DMS114 treated with DMSO at 0.1 percent for 48 hours (cell line): ENCODE results near the gene ATAD5.
"Not testable (repeated sequence)": the region's sequence is repeated elsewhere in the genome, so short reads cannot be mapped to it uniquely, and the experiment has no call there.

Experiments used
- DNase-seq: peaks from one replicate; lab custom pipeline; 2025; ENCODE audit not compliant: unreplicated experiment; lab: John Stamatoyannopoulos, UW

ATAD5 gene, protein sequence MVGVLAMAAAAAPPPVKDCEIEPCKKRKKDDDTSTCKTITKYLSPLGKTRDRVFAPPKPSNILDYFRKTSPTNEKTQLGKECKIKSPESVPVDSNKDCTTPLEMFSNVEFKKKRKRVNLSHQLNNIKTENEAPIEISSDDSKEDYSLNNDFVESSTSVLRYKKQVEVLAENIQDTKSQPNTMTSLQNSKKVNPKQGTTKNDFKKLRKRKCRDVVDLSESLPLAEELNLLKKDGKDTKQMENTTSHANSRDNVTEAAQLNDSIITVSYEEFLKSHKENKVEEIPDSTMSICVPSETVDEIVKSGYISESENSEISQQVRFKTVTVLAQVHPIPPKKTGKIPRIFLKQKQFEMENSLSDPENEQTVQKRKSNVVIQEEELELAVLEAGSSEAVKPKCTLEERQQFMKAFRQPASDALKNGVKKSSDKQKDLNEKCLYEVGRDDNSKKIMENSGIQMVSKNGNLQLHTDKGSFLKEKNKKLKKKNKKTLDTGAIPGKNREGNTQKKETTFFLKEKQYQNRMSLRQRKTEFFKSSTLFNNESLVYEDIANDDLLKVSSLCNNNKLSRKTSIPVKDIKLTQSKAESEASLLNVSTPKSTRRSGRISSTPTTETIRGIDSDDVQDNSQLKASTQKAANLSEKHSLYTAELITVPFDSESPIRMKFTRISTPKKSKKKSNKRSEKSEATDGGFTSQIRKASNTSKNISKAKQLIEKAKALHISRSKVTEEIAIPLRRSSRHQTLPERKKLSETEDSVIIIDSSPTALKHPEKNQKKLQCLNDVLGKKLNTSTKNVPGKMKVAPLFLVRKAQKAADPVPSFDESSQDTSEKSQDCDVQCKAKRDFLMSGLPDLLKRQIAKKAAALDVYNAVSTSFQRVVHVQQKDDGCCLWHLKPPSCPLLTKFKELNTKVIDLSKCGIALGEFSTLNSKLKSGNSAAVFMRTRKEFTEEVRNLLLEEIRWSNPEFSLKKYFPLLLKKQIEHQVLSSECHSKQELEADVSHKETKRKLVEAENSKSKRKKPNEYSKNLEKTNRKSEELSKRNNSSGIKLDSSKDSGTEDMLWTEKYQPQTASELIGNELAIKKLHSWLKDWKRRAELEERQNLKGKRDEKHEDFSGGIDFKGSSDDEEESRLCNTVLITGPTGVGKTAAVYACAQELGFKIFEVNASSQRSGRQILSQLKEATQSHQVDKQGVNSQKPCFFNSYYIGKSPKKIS (N-terminal part only)

DNA sequence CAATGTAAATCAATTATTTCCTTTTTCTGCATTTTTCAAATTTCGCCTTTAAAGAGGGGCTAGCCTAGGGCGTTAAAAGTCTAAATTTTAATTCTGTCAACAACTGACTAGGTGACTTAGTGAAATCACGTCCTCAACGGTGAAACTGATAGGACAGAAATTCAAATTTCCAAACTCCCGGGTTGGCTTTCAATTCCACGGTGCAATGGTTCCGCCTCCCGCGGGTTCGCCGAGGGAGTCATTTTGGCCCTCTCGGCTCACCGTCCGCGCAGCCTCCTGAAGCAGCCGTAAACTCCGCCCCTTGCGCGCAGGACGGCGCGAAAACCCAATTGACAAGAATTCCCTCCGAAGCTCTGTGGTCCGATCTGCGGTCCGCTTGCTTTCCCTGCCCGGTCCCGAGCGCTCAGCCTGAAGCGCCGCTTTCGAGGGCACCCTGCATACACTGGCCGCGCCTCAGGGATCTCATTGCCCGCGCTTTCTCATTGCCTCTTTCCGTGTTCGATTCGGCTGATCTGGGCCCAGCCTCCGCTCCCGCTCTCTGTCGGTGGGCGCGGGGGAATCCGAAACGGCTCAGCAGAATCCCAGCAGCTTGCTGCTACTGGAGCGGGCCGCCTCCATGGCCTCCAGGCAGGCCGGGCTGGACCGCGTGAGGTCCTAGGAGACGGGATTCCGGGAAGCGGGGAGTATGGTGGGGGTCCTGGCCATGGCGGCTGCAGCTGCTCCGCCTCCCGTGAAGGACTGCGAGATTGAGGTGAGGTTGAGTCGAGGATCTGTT is at the start of gene ATAD5:
ATAD5 (plus strand) TSS at position 304 of the 775 bp plus-strand sequence; CDS start at position 686, 382 bp downstream.
- peak; percentile 84 for DNase-seq

DNA sequence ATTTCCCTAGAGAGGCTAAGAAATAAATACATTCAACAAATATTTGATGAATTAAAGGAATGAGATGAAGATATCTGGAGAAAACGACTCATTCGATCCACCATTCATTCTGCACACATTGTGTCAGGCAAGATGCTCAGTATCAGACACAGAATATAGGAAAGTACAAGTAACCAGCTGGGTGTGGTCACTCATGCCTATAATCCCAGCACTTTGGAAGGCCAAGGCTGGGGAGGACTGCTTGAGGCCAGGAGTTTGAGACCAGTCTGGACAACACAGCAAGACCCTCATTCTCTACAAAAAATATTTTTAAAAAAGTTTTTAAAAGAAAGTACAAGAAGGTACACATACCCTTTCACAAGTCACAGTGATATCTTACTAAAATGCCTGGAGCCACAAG is 49.6 kb upstream of the ATAD5 start:
- DNase-seq, result no peak

DNA sequence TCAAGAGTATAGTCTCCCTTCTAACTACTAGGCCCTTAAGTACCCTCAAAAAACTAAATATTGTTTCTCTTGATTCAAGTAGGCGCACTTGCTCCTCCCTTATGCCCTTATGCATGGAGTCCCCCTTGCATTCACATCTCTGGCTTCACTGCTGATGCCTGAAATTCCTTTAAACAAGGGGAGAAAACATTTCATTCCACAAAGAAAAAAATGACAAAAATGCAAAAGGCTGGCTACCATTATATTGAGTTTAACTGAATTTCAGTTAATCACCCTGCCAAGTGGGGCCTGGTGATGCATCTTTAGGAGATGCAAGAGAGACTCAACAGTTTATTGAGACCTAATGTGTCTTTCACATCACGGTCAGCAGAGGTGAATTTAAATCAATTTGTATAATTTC is 42.8 kb upstream of the ATAD5 start:
- DNase-seq, result no peak

DNA sequence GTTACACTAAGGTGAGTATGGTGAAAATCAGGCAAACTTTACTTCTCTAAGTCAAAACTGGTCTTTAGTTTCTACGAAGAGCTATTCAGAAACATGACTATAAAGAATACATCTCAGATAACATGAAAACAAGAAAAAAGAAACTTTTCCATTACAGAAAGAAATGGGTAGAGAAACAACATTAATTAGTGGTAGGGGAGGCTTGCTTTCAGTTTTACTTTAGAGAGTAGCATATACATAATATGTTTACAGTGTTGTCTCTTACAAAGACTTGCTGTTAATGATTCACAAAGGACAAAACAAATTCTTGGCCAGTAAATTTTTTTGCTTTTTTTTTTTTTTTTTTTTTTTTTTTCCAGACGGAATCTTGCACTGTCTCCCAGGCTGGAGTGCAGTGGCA is 41.5 kb upstream of the ATAD5 start:
- DNase-seq, result no peak

DNA sequence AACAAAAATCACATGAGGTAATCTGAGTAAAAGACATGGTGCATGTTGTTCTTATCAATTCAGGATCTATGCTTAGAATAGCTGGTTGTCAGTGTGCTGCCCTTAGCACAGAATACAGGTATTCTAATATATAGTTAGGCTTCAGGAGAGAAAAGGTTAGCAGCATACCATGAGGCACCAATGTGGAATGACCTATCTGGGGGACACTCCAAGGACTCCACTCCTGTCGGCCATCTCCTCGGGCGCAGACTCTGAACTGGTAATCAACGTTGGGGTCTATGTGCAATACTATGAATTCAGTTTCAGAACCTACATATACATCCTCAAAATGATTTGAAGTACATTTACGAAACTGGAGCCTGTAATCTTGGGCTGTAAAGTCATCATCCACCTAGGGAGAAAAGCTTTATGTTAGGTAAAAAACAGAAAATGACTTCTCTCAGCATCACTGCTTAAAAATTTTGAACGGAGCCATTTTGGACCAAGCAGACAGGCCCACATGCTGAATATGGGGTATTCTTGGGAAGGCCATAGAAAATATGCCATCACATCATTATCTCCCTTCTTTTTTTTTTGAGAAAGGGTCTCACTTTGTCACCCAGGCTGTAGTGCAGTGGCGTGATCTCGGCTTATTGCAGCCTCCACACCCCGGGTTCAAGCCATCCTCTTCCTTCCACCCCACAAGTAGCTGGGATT is 38.3 kb upstream of the ATAD5 start:
- no peak for DNase-seq

DNA sequence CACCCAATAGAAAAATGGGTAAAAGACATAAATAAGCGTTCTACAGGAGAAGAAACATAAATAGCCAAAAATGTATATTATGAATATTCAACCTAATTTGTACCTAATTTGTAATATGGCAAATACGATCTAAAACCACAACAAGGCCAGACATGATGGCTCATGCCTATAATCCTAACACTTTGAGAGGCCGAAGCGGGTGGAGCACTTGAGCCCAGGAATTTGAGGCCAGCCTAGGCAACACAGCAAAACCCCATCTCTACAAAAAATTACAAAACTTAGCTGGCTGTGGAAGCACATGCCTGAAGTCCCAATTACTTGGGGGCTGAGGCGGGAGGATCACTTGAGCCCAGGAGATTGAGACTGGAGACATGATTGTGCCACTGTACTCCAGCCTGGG is 37.4 kb upstream of the ATAD5 start:
- no peak for DNase-seq

DNA sequence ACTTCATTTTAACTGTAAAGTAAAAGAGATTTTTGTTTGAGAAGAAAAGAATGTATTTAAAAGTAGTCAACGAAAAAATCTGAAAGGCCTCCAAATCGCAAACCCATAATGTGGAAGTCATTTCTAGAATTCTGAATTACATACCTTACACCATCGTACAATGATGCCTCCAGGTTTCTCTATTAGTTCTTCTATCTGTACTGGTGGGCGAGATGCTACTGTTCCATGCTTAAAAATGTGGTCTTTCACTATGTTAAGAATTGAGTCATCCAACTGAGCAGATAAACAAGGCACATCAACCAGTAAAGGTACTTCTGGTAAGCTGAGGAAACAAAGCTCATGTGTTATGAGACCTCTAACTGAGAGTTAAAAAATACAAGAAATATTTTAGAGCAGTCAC is 35.8 kb upstream of the ATAD5 start:
- no peak for DNase-seq

DNA sequence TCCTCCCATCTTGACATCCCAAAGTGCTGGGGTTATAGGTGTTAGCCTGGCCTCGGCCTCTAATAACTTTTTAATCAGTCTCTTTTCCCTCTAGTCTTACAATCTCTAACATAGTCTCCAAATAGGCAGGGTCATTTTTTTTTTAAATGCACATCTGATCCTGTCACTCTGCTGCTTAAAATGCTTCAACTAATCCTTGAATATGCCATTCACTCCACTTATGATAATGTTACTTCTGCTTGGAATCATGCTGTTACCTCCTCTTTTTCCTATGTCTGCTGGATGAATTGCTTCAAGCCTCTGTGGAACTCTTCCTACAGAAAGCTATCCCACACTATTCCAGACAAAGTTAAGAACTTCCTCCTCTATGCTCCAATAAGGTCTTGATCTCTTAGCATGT is 30.1 kb upstream of the ATAD5 start:
- no peak for DNase-seq

DNA sequence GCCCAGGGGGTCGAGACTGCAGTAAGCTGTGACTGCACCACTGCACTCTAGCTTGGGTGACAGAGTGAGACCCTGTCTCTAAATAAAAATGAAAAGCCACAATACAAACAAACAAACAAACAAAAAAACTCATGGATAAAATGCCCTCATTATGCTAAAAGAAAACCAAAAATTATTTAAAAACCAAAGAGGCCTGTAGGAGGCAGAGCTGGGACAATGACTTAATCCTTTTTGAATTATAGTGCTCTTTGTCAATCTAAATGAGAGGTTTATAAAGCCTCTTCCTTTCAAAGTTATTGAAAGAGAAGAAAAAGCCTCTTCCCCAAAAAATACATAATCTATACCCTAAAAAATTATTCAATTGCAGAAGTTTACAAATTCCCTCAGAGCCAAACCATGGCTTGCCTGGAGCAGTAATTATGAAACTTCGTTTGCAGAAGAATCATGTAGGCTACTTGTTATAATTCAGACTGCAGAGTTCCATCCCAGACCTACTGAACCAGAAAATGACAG is 25.8 kb upstream of the ATAD5 start:
- DNase-seq, result no peak

DNA sequence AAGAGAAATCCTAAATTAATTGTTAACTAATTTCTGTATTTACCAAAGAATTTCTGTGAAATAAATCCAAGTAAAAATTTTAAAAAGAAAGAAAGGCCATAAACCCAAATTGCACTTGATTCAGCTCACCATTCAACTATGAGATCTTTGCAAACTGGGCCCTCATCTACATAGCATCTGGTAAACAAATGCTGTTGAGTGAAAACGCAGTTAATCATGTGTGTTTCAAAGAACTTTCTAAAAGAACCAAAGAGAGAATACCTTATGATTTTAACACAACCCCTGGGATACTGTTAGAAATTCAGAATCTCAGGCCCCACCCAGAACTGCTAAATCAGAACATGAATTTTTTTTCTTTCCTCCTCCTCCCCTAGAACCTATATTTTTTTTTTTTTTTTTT is 23.9 kb upstream of the ATAD5 start:
- DNase-seq, result no peak

DNA sequence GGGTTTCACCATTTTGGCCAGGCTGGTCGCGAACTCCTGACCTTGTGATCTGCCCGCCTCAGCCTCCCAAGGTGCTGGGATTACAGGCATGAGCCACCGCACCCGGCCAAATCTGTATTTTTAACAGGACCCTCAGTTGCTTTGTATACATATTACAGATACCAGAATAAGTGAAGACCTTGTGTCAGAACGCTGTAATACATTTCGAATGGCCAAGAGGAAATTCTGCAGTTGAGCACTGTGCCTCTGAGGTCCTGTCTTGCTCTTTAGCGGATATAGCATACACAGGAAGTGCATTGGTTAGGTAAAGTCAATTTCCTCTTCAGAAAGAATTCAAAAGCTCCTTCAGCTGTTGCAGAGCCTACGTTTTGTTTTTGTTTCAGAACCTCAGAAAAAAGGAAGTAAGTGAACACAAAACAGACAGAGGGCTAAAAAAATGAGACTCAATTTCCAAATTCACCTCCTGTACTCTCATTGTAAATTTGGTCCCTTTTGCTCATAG is 22.9 kb upstream of the ATAD5 start:
- no peak for DNase-seq

DNA sequence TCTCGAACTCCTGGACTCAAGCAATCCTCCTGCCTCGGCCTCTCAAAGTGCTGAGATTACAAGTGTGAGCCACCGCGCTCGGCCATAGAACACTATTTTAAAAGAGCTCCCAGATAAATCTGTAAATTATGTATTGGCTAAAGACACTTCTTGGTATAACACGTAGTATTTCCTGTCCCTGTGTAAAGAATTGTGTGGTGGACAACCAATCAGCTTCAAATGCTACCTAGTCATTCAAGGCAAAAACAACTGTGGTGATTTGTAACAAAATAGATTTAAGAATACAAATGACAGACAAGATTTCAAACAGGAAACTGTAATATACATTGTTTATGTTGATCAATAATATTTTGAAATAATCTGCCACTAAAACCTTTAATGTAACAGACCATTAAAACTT is 21.9 kb upstream of the ATAD5 start:
- no peak for DNase-seq

DNA sequence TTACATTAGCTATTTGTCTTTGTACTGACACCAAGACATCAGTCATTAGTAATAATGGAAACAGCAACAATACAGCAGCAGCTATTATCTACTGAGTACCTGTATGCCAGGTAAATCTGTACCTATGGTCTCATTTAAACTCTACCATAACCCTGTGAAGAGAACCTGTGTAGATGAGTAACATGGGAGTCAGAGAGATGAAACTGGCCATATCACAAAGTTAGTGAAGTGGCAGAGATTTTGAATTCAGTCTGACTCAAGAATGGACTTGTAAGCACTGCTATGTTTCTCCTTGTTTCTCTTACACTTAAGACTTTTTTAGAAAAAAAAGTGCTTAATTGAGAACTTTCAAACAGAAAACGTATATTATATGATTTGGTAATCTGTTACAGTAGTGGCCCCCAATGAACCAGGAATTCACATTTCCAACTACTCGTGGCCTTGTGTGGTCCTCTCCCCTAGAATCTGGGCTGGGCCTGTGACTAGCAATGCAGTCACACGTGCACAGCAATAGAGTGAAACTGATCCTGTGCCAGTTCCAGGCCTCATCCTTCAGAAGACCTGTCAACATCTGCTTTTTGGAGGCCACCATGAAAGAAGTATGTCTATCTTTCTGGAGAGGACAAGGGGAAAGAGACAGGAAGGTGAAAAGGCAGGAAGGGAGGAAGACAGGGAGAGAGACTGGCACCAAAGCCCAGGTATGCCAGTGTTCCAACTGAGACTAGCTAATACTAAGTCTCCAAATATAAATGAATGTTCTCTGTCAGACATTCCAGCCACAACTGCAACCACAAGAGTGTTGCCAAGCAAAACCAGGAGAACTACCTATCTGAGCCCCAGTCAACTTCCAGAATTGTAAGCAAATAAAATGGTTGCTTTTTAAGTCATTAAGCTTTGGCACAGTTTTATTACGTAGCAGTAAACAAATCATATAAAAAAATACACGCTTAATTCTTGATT is 19.3 kb upstream of the ATAD5 start:
- DNase-seq, result no peak

DNA sequence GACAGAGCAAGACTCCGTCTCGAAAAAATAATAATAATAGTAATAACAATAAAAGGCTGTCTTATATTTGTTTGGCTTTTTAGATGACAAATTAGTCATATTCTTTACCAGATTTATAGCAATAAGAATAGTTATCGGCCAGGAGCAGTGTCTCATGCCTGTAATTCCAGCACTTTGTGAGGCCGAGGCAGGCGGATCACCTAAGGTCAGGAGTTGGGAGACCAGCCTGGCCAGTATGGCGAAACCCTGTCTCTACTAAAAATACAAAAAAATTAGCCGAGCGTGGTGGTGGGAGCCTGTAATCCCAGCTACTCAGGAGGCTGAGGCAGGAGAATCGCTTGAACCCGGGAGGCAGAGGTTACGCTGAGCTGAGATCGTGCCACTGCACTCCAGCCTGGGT is 17.5 kb upstream of the ATAD5 start:
- not testable (repeated sequence) for DNase-seq

DNA sequence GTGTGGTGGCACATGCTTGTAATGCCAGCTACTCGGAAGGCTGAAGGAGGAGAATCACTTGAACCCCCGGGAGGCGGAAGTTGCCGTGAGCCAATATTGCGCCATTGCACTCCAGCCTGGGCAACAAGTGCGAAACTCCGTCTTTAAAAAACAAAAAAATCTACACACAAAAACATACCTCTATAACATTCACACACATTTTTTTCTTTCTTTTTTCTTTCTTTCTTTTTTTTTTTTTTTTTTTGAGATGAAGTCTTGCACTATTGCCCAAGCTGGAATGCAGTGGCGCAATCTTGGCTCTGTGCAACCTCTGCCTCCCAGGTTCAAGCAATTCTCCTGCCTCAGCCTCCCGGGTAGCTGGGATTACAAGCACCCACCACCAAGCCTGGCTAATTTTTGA is 16.9 kb upstream of the ATAD5 start:
- not testable (repeated sequence) for DNase-seq

DNA sequence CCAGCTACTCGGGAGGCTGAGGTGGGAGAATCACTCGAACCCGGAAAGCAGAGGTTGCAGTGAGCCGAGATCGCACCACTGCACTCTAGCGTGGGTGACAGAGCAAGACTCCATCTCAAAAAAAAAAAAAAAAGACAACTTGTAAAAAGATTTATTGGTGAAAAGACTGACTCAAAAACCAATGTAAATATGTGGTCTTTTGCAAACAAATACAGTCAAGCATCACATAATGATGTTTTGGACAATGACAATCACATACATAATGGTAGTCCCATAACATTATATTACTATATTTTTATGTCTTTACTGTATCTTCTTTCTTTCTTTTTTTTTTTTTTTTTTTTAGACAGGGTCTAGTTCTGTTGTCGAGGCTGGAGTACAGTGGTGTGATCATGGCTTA is 15.6 kb upstream of the ATAD5 start:
- DNase-seq, result no peak

DNA sequence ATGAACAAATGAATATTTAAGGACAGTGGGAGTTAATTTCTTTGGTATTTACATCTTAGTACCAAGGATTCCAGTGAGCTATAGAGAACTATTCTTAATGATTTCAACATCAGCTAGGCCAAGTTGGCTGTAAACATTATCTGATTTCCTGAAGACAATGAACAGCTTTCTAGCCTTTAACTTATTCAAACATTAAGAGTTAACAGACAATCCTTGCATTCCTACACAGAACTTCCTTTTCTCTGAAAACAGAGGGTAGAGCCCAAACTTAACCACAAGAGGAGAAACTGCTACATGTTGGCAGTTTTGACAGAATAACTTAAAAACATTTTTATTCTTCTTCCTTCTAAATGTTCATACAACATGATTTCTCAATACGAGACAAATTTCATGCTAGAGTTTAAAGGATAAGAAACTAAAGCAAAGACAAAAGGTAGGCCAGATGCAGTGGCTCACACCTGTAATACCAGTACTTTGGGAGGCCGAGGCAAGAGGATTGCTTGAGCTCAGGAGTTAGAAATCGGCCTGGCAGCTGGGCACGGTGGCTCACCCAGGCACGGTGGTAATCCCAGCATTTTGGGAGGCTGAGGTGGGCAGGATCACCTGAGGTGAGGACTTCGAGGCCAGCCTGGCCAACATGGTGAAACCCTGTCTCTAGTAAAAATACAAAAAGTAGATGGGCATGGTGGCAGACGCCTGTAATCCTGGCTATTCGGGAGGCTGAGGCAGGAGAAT is 11.6 kb upstream of the ATAD5 start:
- no peak for DNase-seq
